ENCODE data around the gene NAP1L1.
"Not testable (repeated sequence)": the region's sequence is repeated elsewhere in the genome, so short reads cannot be mapped to it uniquely, and the experiment has no call there.

The NAP1L1 gene

DNA sequence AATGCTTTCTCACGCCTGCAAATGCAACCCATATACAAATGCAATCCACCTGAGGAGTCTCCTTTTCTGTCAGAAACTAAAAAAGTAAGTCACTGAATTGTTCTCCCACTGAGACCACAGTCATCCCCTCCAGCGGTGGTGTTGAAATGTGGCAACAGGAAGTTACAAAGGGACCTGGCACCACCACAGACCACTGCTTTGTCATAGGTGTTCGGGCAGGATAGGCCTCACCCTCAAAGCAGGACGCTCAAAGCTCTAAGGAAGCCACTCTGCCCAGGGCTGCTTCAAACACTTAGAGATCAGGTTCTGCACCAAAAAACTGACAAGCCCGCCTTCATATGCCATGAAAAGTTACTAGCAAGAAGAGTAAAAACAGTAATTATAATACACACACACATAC lies 64.2 kb downstream of the NAP1L1 start:
- DNase-seq, result no peak

DNA sequence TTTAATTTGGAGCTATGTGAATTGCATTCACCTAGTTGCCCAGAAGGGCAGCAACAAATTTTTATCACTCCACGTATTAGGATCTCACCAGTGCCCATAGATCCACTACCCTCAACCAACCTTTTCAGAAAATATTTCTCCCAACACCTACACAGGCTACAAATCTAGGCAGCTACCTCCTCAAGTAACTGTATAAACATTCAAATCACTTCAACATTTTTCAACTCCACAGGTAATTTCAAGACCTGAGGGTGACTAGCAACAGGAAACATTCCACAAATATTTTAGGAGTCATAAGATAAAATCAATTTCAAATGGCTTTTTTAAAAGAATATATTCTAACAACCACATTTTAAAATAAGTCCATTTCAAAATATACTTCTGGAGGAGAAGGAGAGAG lies 65.8 kb downstream of the NAP1L1 start:
- no peak for DNase-seq

DNA sequence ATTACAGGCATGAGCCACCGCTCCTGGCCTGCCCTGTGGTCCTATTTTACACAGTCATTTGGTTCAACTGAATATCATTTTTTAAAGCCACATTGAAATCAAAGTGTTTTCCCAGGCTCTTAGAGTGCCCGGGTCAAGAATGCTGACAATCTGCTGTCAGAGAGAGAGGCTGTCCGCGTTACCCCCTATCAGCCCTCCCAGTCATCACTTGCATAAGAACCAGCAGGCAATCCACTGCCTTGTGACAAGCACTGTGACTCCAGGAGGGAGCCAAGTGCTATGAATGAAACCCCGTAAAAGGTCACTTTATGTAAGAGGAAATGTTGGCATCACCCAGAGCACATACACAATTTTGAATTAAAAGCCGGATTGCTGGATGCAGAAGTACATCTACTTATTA lies 66.4 kb downstream of the NAP1L1 start:
- peak; percentile 24 for DNase-seq

DNA sequence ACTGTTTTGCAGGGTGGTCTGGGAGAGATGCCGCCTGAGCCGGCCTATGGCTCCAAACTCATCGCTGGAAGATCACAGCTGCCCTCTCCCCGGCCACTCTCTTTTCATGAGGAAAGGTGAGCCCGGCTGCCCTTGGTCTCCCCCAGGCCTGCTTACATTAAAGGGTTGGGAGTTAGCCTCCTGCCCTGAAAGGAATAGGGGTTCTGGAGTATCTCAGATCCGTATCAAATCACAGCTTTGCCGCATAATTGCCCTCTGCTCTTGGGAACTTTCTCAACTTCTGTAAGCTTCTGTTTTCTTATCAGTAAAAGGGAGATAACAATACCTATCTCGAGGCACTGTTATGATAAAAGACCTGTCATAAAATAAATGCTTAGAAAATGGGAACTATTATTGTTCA lies 70.5 kb downstream of the NAP1L1 start:
- no peak for DNase-seq

DNA sequence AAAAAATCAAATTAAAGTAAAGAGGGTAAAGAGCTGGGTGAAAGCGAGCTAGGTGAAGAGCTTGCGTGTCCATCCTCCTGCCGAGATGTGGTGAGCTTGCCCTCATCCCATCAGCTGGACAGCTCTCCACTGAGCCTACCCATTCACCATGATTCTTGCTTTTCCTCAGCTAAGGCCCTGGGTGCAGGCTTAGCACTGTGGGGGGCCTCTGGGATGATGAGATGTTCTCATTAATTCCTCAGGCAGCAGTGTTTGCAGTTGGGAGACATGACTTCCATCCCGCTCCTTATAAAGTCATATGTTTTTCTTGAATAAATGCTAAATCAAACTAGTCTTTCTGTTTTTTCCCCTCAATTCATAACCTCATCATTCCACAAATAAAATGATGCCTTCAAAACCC lies 70.9 kb downstream of the NAP1L1 start:
- DNase-seq, result no peak

DNA sequence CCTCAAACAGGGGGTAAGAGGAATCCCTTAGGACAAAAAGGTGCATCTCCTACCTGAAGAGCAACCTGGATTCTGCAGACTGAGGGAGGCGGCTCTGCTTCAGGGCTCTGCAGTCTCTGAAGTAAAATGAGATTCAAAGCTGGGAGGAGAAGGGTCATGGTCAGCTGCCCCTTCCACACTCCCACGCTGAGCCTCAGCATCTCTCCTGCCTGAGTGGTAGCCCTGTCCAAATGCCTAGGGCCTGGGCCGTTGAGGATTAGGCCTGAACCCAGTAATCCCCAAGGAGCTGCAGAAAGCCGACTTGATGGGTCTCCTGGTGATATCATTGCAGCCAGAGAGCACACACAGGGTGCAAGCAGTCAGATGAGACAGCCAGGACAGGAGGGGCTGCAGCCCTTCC lies 71.8 kb downstream of the NAP1L1 start:
- DNase-seq, result no peak

DNA sequence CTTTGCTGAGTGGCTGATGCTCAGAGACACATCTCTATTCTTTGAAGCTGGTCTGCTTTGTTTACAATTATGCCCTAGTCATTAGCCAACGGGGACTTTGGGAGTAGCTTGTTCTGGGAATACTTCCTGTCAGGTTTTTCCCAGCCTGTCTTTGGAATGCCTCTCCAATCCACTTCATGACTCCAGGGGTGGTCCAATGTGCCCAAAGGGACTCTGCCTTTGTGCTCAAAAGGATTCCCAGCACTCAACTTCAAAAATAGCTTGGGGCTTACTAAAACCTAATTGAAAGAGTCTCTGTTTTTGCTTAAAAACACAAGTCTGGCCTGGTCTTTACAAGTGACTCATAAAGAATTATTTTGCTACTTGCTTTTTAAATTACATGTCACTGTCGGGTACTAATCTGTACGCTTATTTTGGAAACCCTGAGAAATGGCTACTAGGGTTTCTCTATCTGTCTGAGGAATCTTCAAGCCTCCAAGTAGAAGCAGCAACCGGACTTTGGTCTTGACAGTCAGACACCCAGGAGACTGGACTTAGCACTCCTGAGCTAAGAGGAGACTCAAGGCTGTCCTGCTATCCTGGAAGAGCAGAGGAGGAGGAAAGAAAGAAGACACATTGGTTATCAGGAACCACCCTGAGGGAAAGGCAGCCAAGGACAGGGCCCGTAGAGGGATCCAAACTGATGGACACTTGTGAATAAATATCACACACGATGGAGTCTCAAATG lies 73.6 kb downstream of the NAP1L1 start:
- peak; percentile 47 for DNase-seq

DNA sequence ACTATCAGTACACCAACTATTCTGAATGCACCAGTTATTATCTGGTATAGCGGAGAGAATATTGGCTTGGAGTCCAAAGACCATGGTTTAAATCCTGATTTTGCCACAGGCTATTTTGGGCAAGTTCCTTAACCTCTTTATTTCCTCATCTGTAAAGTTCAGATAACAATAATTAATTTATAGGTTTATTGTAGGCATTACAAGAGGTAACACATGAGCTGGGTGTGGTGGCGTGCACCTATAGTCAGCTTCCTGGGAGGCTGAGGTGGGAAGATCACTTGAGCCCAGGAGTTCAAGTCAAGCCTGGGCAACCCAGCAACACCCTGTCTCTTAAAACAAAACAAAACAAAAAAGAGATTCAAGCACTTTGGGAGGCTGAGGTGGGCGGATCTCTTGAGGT lies 76.1 kb downstream of the NAP1L1 start:
- no peak for DNase-seq

DNA sequence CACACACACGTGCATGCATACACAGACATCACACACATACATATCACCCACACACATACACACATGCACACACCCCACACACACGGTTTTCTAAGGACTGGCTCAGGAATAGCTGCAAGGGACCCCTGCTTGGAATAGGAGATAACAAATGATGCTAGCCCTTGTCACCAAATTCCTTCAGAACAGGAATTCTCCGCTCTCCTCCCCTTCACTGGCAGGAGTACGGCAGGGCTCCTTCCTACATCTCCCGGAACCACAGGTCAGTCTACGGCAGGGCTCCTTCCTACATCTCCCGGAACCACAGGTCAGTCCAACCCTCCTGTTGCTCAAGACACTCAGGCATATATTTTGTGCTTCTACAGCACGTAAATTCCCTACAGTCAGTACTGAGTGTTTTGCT lies 76.8 kb downstream of the NAP1L1 start:
- DNase-seq, result no peak

DNA sequence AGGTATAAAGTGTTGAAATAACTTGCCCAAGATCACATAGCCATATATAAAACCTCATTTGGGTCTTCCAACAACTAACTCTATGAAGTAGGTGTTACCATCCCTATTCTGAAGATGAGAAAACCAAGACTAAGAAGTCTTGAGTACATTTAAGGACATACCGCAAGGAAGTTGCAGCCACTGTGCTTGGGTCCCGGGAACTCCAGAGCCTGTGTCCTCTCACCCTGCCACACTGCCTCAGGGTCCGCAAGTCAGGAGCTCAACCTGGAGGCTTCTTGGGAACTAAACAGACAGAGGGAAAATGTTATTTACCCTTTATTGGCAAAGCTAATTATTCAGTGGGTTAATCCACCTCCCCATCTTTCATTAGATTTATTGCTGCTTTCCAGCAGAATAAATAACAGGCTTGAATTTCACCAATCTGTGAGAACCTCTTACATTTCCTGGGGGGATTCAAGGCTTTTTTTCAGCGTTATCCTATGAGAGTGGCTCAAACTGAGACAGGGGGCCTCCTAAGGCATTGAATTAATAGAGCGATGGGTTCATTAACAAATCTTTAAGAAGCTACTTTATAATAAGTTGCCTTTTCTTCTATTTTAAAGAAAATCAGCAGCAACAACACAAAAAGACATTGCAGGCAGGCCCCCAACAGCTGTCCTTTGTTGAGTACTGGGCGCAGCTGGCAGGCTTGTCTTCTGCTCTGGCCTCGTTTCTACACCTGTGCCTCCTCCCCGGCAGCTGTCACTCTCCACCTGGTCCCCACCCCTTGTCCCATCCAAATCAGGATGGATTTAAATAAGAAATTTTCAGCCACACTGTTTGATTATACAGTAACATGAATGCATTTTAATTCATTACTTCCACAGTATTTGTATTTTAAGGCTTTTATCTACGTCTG lies 78.2 kb downstream of the NAP1L1 start:
- DNase-seq, result peak; percentile 88

DNA sequence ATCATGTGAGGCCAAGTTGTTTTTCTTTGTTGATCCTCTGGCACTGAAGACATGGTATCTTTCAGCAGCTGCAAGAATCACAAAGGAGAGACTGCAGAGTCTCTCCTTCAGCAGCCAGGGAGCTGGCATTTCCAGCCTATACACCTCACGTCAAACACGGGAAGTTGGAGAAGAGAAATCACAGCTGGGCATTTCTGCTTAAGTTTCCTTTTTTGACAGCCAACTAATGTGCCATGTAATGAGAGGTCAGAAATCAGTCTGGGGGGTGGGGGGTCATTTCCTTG lies 81.2 kb downstream of the NAP1L1 start:
- peak; percentile 10 for DNase-seq

DNA sequence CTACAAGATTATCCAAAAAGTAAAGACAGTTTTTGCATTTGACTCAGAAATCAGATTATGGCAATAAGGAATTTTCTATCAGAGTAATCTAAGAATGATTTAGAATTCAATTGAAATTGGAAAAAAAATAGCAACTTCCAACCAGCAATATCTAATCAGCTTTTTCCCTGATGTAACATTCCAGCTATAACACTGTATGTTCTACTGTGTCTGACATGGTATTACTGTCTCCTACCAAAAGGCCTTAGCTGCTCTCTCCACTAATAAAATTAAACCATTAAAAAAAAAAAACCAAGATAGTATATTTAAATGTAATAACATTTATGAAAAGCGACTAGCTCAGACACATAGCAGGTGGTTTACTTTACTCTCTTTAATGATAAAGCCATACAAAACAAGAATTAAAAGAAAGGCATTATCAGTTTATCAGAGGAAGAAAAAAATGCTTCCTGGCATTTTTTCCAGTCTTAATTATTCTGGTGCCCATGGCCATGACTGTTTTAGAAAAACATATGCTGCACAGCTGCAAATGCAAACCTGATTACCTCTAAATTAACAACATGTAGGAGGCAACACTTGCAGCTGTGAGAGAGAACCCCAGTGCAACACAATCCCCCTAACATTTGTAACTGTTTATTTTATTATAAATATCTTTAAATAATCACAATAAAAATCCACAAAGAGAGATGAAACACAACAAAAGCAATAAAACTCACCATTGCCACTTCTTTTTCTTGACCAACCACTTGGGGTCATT lies 81.7 kb downstream of the NAP1L1 start:
- no peak for DNase-seq

DNA sequence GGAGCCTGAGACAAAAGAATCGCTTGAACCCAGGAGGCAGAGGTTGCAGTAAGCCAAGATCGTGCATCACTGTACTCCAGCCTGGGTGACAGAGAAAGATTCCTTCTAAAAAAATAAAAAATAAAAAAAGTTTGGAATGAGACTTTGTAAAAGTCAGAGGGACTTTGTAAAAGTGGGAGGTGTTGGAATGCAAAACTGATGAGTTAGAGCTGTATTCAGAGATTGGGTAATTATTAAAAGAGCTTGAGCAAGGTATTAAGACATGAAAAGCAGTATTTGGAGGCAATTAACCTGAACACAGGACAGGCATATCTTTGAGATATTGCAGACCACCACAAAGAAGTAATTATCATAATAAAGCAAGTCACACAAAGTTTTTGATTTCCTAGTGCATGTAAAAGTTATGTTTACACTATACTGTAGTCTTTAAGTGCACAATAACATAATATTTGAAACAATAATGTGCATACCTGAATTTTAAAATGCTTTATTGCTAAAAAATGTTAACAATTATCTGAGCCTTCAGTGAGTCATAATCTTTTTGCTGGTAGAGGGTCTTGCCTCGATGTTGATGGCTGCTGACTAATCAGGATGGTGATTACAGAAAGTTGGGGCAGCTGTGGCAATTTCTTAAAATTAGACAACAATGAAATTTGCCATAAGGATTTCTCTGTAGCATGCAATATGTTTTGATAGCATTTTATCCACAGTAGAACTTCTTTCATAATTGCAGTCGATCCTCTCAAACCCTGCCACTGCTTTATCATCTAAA lies 86.0 kb downstream of the NAP1L1 start:
- no peak for DNase-seq

DNA sequence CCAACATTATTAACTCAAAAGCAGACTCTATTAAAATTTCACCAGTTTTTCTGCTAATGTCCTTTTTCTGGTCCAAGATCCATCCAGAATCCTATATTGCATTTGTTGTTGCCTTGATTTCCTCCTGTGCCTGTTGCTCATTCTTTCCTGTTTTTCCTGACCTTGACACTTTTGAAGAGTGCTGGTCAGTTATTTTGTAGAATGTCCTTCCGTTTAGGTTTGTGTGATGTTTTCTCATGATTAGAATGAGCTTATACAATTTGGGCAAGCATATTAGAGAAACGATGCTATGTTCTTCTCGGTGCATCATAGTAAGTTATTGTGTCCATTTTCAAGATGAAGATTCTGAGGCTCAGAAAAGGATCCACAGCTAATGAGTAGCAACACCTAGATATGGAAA lies 86.8 kb downstream of the NAP1L1 start:
- no peak for DNase-seq

DNA sequence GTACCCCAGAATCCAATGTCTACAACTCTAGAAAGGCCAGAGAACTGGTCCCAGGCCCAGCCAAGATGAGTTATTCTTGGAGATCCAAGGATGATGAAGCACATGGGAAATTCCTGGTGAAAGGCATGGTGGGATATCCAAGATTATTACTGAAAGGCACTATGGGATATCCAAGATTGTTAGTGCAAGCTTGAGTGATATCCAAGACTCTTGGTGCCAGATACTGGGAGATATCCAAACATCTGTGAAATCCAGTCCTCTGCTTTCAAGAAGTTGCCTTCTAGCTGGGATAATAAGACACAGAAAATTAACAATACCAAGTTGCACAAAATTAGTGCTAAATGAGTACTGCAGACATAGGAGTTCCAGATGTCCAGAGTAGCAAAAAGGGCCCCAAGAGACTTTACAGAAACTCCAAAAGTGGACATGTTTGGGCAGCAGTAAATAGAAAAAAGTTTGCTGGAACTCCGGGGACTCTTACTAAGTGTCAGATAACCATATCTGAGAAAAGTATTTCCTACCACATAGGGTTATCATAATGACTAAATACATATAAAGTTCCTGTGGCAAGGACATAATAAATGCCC lies 87.5 kb downstream of the NAP1L1 start:
- no peak for DNase-seq

DNA sequence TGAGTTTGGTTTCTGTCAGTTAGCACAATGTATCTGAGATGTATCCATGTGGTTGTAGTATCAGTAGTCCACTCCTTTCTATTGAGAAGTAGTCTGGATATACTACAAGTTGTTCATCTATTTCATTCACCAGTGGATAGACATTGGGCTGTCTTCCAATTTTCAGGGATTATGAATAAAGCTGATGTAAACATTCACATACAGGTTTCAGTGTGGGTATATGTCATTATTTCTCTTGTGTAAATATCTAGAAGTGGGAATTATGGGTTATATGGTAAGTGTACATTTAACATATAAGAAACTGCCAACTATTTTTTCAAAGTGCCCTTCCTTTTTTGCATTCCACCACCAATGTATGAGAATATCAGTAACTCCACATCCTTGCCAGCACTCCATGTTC lies 88.8 kb downstream of the NAP1L1 start:
- peak; percentile 39 for DNase-seq

DNA sequence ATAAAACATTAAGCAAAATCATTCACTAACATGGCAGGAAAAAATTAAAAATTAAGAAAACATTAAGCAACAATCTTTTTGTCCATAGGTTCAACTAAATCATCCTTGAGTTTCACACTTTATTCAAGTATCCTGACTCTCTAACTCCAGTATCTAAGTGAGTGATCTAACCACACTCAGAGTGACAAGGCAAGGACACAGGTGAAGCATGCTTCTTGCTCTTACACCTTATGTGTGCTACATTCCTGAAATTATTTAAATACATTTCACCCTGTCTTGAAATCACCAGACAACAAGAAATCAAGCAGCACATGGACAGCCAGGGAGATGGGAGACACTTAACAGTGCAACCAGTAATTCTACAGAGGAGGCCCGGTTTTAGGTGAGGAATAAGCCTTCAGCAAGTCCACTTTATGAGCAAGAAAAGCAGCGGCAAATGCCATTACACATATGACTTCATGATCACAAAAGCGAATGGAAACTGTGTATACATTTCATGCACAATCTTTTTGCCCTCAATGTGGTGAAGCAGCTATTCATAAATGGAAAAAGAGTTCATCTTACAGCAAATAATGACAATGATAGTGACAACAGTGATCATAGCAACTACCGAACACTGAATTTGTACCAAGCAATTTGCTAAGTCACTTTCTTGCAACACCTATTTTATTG lies 90.3 kb downstream of the NAP1L1 start:
- no peak for DNase-seq

DNA sequence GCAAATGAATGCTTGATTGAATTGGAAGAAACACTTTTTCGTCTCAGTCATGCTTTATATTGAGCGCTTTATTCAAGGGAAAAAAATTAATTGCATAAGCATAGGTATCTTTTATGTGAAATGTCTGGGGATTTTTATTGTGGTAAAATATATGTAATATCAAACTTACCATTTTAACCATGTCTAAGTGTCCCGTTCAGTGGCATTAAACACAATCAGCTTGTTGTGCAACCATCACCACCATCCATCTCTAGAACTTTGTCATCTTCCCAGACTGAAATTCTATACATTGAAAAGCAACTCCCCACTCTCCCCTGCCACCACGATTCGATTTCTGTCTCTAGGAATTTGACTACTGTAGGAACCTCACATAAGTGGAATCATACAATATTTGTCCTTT lies 92.7 kb downstream of the NAP1L1 start:
- DNase-seq, result no peak

DNA sequence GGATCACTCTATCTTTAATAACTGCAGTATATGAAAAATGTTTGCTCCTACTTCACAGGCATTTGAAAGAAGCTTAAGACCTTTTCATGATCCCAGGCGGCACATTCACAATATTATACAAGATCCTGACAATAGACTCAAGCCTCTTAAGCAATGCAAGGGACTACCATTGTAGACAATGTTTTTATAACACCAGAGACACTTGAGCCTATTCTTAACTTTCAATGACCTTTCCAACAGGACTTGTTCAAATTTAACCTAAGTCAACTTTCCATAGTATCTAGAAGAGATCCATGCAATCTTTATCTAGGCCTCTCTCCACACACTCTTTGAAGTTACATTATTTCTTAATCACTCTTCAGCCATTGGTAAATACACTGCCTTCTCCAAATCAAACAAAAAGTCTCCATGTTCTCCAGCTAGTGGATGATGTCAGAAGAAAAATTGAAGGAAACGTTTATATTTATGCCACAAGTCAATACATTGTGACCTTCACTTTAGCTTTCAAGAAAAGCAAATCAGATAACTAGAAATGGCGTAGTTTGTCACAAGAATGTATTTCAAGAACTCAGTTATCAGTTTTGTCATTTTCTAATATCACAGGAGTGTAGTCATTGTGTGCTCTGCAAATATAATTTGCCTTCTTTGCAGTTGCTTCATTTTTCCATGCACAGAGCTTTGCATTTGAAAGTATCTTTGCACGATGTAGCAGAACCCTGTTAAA lies 94.1 kb downstream of the NAP1L1 start:
- DNase-seq, result no peak

DNA sequence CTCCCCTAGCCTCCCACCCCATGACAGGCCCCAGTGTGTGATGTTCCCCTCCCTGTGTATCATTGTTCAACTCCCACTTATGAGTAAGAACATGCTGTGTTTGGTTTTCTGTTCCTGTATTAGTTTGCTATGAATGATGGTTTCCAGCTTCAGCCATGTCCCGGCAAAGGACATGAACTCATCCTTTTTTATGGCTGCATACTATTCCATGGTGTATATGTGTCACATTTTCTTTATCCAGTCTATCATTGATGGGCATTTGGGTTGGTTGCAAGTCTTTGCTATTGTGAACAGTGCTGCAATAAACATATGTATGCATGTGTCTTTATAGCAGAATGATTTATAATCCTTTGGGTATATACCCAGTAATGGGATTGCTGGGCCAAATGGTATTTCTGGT lies 96.8 kb downstream of the NAP1L1 start:
- DNase-seq, result not testable (repeated sequence)
